Fibroblast of mammary gland (primary cell): ENCODE measurements around the gene BCR.

ENCODE experiments used
- DNase-seq: peaks from one replicate; pipeline ENCODE4 v3.0.0-alpha.2; 2010; ENCODE audit warnings: low read depth
- H3K4me3 ChIP-seq: 2 replicates; pipeline ENCODE4 v1.5.1; 2011; ENCODE audit warnings: low read depth, mild to moderate bottlenecking, low read length, moderate library complexity; ENCODE audit not compliant: control insufficient read depth
- CTCF ChIP-seq: conservative IDR thresholded peaks from 2 replicates; pipeline ENCODE4 v1.5.1; 2011; ENCODE audit warnings: low read depth, low read length, inconsistent platforms; ENCODE audit not compliant: control insufficient read depth, insufficient read depth

The BCR gene

GRCh38 chr22:23275751-23276150 is 95.4 kb downstream of the BCR start:
- TF ChIP-seq CTCF = no peak
- DNase-seq = no peak
- H3K4me3 ChIP-seq = no peak overlapping the region

DNA sequence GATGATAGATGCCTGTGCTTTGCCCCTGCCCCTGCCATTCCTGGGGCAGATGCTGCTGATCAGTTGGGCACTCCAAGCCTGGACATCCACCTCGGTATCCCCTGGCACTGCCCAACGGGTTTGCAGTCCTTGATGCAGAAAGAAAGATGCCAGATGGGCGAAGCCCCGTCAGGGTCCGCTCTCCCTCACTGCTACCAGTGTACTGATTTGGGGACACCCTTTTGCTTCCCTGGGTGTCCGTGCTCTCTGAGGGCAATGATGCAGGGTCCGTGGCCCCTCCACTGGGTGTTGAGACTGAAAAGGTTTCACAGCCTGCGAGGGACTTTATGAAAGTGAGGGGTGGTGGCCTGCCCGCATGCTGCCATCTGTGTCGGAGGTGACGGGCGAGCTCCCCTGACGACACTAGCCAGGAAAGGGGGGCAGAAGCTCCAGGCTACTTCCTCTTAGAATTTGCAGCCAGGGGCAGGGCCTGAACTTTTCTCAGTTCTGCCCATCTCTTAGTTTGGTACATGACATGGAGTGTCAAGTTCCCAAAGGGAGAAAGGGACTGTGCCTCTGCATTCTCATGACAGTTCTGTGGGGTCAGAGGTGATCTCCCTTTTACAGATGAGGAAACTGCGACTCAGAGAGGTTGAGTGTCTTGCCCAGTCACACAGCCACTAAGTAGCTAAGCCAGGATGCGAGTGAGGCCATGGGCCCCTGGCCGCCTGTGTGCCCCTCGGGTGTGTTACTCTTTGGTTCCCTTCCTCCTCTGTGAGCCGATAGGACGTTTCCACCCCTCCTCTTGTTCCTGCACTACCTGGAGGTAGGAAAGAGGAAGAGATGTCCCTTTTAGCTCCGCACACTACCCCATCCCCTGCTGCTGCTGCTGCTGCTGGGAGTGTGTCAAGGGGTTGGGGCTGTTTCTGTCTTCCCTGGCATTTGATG is 96.6 kb downstream of the BCR start:
- no peak for DNase-seq
- no peak overlapping the region for H3K4me3 ChIP-seq
- TF ChIP-seq CTCF = no peak

- TF ChIP-seq CTCF = no peak
- no peak for DNase-seq
- no peak overlapping the region for H3K4me3 ChIP-seq
These were observed 97.4 kb downstream of the BCR start for GRCh38 chr22:23277583-23278295.

GRCh38 chr22:23278883-23279675 is 98.8 kb downstream of the BCR start:
- no peak for TF ChIP-seq CTCF
- no peak overlapping the region for H3K4me3 ChIP-seq
- peak; percentile 17 for DNase-seq

GRCh38 chr22:23279781-23280180 is 99.5 kb downstream of the BCR start:
- peak; percentile 22 for DNase-seq
- no peak for TF ChIP-seq CTCF
- H3K4me3 ChIP-seq = no peak overlapping the region

DNA sequence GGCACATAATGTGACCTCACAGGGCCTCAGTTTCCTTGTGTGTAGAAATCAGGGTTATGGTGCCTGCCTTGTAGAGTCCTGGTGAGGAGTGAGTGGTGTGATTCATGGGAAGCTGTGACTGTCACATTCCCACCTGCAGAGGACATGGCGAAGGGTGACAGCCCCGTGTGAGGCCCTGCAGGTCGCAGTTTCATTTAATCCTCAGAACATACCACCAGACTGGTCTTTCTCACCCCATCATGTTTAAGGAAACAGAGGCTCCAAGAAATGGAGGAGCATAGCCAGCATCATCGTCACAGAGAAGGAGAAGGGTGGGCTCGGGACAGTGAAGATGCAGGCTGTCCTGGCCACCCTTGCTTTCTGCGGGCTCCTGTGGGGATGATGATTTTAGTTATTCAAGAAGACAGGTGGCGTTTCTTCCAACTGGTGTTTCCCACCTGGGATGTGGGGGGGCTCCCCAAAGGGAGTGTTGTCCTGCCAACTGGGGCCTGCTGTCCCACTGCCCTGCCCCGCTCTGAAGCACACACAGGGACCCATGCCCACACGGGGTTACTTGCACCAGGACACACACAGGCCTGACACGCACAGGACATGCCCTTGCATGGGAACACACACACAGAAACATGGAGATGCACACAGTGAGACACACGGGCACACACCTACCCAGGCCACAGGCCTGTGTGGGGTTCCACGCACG is 100.2 kb downstream of the BCR start:
- no peak for DNase-seq
- H3K4me3 ChIP-seq = no peak overlapping the region
- TF ChIP-seq CTCF = no peak
